HG02973 (cell line): ENCODE results near the gene APC.

Experiments
- ATAC-seq: cut with Tn5 transposase; IDR thresholded peaks from one replicate; pipeline ENCODE4 v1.9.1; 2021; ENCODE audit warnings: moderate library complexity; ENCODE audit not compliant: unreplicated experiment

Gene APC

GRCh38 chr5:112776301-112776856 is 38.7 kb downstream of the APC start:
- no peak for ATAC-seq

GRCh38 chr5:112779531-112779930 is 41.8 kb downstream of the APC start:
- ATAC-seq = no peak

GRCh38 chr5:112784726-112785125 is 47.0 kb downstream of the APC start:
- ATAC-seq = no peak

GRCh38 chr5:112787261-112787660 is 49.6 kb downstream of the APC start:
- no peak for ATAC-seq

GRCh38 chr5:112787896-112788295 is 50.2 kb downstream of the APC start:
- ATAC-seq = no peak

- ATAC-seq = no peak
These were observed 55.5 kb downstream of the APC start for GRCh38 chr5:112793201-112793600.

- no peak for ATAC-seq
These were observed 56.7 kb downstream of the APC start for GRCh38 chr5:112794410-112794809.

- no peak for ATAC-seq
These were observed 57.7 kb downstream of the APC start for GRCh38 chr5:112795342-112795741.

GRCh38 chr5:112795944-112796678 is 58.4 kb downstream of the APC start:
- peak; percentile 64 for ATAC-seq

- ATAC-seq = no peak
These were observed 62.0 kb downstream of the APC start for GRCh38 chr5:112799661-112800060.

- no peak for ATAC-seq
These were observed 63.2 kb downstream of the APC start for GRCh38 chr5:112800891-112801290.

GRCh38 chr5:112811023-112811422 is 73.3 kb downstream of the APC start:
- ATAC-seq = no peak

- no peak for ATAC-seq
These were observed 74.9 kb downstream of the APC start for GRCh38 chr5:112812549-112812948.

GRCh38 chr5:112820246-112820645 is 82.6 kb downstream of the APC start:
- ATAC-seq = no peak

- ATAC-seq = no peak
These were observed 84.8 kb downstream of the APC start for GRCh38 chr5:112822456-112822855.

- ATAC-seq = no peak
These were observed 85.5 kb downstream of the APC start for GRCh38 chr5:112823181-112823580.

GRCh38 chr5:112823656-112824055 is 86.0 kb downstream of the APC start:
- ATAC-seq = no peak

- no peak for ATAC-seq
These were observed 86.5 kb downstream of the APC start for GRCh38 chr5:112824197-112824596.

GRCh38 chr5:112830378-112830777 is 92.7 kb downstream of the APC start:
- no peak for ATAC-seq

- no peak for ATAC-seq
These were observed 96.3 kb downstream of the APC start for GRCh38 chr5:112833971-112834370.

- ATAC-seq = no peak
These were observed 106.8 kb downstream of the APC start for GRCh38 chr5:112844489-112844888.

GRCh38 chr5:112846556-112846955 is 108.9 kb downstream of the APC start:
- ATAC-seq = no peak

- ATAC-seq = no peak
These were observed 109.6 kb downstream of the APC start for GRCh38 chr5:112847306-112847705.
